Measurements from ENCODE around the gene FILIP1L.

Gene FILIP1L

GRCh38 chr3:99945328-99945995, 168.8 kb downstream of the FILIP1L start:
- no peak for DNase-seq

GRCh38 chr3:99943931-99944761, 170.2 kb downstream of the FILIP1L start:
- no peak for DNase-seq

GRCh38 chr3:99941211-99941610, 173.1 kb downstream of the FILIP1L start:
- no peak for DNase-seq

GRCh38 chr3:99940350-99940749, 174.0 kb downstream of the FILIP1L start:
- no peak for DNase-seq

- no peak for DNase-seq
These were observed 174.4 kb downstream of the FILIP1L start for GRCh38 chr3:99939876-99940275.

GRCh38 chr3:99938270-99938911, 175.9 kb downstream of the FILIP1L start:
- no peak for DNase-seq

GRCh38 chr3:99934975-99935797, 179.1 kb downstream of the FILIP1L start:
- DNase-seq: no peak

- DNase-seq: no peak
These were observed 180.1 kb downstream of the FILIP1L start for GRCh38 chr3:99933971-99934750.

- DNase-seq: no peak
These were observed 183.2 kb downstream of the FILIP1L start for GRCh38 chr3:99931059-99931458.

GRCh38 chr3:99929745-99930139, 184.6 kb downstream of the FILIP1L start:
- no peak for DNase-seq

GRCh38 chr3:99928771-99929744, 185.2 kb downstream of the FILIP1L start:
- no peak for DNase-seq

GRCh38 chr3:99927671-99928457, 186.4 kb downstream of the FILIP1L start:
- DNase-seq: no peak

- DNase-seq: no peak
These were observed 188.6 kb downstream of the FILIP1L start for GRCh38 chr3:99925584-99926230.

GRCh38 chr3:99923873-99924272, 190.4 kb downstream of the FILIP1L start:
- no peak for DNase-seq

- no peak for DNase-seq
These were observed 192.3 kb downstream of the FILIP1L start for GRCh38 chr3:99921986-99922385.

- no peak for DNase-seq
These were observed 193.0 kb downstream of the FILIP1L start for GRCh38 chr3:99921377-99921695.

GRCh38 chr3:99920481-99921376, 193.6 kb downstream of the FILIP1L start:
- DNase-seq: no peak

GRCh38 chr3:99919694-99920093, 194.6 kb downstream of the FILIP1L start:
- no peak for DNase-seq

- no peak for DNase-seq
These were observed 195.6 kb downstream of the FILIP1L start for GRCh38 chr3:99918715-99919114.

Measured in activated CD4-positive, CD25-positive, alpha-beta regulatory T cell (primary cell).